GM18868 (cell line): ENCODE measurements around the gene APBA2.
A peak's percentile ranks its signal among the peaks of the same experiment; 100 is the strongest.

Source experiments
- ATAC-seq: cut with Tn5 transposase; IDR thresholded peaks from one replicate; pipeline ENCODE4 v1.9.1; 2021; ENCODE audit warnings: mild to moderate bottlenecking, moderate library complexity; ENCODE audit not compliant: unreplicated experiment

Gene APBA2

GRCh38 chr15:29128671-29129070 is 242.9 kb downstream of the APBA2 start:
- ATAC-seq = no peak

GRCh38 chr15:29129221-29129620 is 243.4 kb downstream of the APBA2 start:
- ATAC-seq = no peak

- no peak for ATAC-seq
These were observed 244.2 kb downstream of the APBA2 start for GRCh38 chr15:29129926-29130325.

GRCh38 chr15:29130476-29130875 is 244.7 kb downstream of the APBA2 start:
- ATAC-seq = no peak

GRCh38 chr15:29130951-29131839 is 245.4 kb downstream of the APBA2 start:
- ATAC-seq = no peak

- ATAC-seq = no peak
These were observed 246.2 kb downstream of the APBA2 start for GRCh38 chr15:29131840-29132420.

- no peak for ATAC-seq
These were observed 247.0 kb downstream of the APBA2 start for GRCh38 chr15:29132735-29133181.

- no peak for ATAC-seq
These were observed 247.5 kb downstream of the APBA2 start for GRCh38 chr15:29133321-29133720.

- ATAC-seq = no peak
These were observed 248.0 kb downstream of the APBA2 start for GRCh38 chr15:29133791-29134190.

- ATAC-seq = no peak
These were observed 248.5 kb downstream of the APBA2 start for GRCh38 chr15:29134239-29134638.

- no peak for ATAC-seq
These were observed 249.0 kb downstream of the APBA2 start for GRCh38 chr15:29134641-29135308.

GRCh38 chr15:29135309-29135657 is 249.5 kb downstream of the APBA2 start:
- ATAC-seq = no peak

GRCh38 chr15:29135702-29136646 is 250.2 kb downstream of the APBA2 start:
- ATAC-seq = no peak

- no peak for ATAC-seq
These were observed 252.5 kb downstream of the APBA2 start for GRCh38 chr15:29138260-29138659.

- no peak for ATAC-seq
These were observed 253.3 kb downstream of the APBA2 start for GRCh38 chr15:29139072-29139471.

- ATAC-seq = peak; percentile 70
These were observed 254.0 kb downstream of the APBA2 start for GRCh38 chr15:29139540-29140459.

- no peak for ATAC-seq
These were observed 254.9 kb downstream of the APBA2 start for GRCh38 chr15:29140475-29141307.

- ATAC-seq = no peak
These were observed 255.7 kb downstream of the APBA2 start for GRCh38 chr15:29141308-29142128.
